ENCODE measurements around the gene SRI.
"Not testable (repeated sequence)": the region's sequence is repeated elsewhere in the genome, so short reads cannot be mapped to it uniquely, and the experiment has no call there.

The SRI gene

GRCh38 chr7:88219781-88220747 lies at the start of gene SRI:
Gene SRI, minus strand, starts transcription at chr7:88220038. Its CDS starts 12 bp downstream, at chr7:88220026.
- no peak for FAIRE-seq

- FAIRE-seq, result no peak
Observed at GRCh38 chr7:88269586-88269985, 49.7 kb upstream of the SRI start.

- FAIRE-seq, result no peak
Observed at GRCh38 chr7:88268858-88269257, 49.0 kb upstream of the SRI start.

- FAIRE-seq, result no peak
Observed at GRCh38 chr7:88268051-88268450, 48.2 kb upstream of the SRI start.

GRCh38 chr7:88267421-88267820 lies 47.6 kb upstream of the SRI start:
- FAIRE-seq, result no peak

- not testable (repeated sequence) for FAIRE-seq
Observed at GRCh38 chr7:88264987-88265386, 45.1 kb upstream of the SRI start.

- no peak for FAIRE-seq
Observed at GRCh38 chr7:88262562-88262961, 42.7 kb upstream of the SRI start.

- FAIRE-seq, result no peak
Observed at GRCh38 chr7:88260719-88261118, 40.9 kb upstream of the SRI start.

- FAIRE-seq, result no peak
Observed at GRCh38 chr7:88259656-88260380, 40.0 kb upstream of the SRI start.

- FAIRE-seq, result not testable (repeated sequence)
Observed at GRCh38 chr7:88258296-88258695, 38.5 kb upstream of the SRI start.

GRCh38 chr7:88256906-88257305 lies 37.1 kb upstream of the SRI start:
- FAIRE-seq, result no peak

GRCh38 chr7:88254721-88255424 lies 35.0 kb upstream of the SRI start:
- no peak for FAIRE-seq

- no peak for FAIRE-seq
Observed at GRCh38 chr7:88253640-88254039, 33.8 kb upstream of the SRI start.

- FAIRE-seq, result no peak
Observed at GRCh38 chr7:88244258-88244657, 24.4 kb upstream of the SRI start.

- peak; percentile 95 for FAIRE-seq
Observed at GRCh38 chr7:88243345-88243909, 23.6 kb upstream of the SRI start.

GRCh38 chr7:88239852-88240251 lies 20.0 kb upstream of the SRI start:
- no peak for FAIRE-seq

GRCh38 chr7:88233828-88234227 lies 14.0 kb upstream of the SRI start:
- no peak for FAIRE-seq

- no peak for FAIRE-seq
Observed at GRCh38 chr7:88230646-88231045, 10.8 kb upstream of the SRI start.

GRCh38 chr7:88229302-88229995 lies 9.6 kb upstream of the SRI start:
- no peak for FAIRE-seq

GRCh38 chr7:88226886-88227516 lies 7.2 kb upstream of the SRI start:
- no peak for FAIRE-seq

- FAIRE-seq, result no peak
Observed at GRCh38 chr7:88226201-88226600, 6.4 kb upstream of the SRI start.

Data from A204.1 (cell line).